K562 (cell line): ENCODE data around the gene DIPK1B.

Source experiments
- BRF1 ChIP-seq: IDR thresholded peaks from 3 replicates; pipeline ENCODE4 v1.6.1; 2011; ENCODE audit warnings: borderline replicate concordance, mild to moderate bottlenecking; ENCODE audit not compliant: insufficient read length; ENCODE audit errors: extremely low read depth
- EZH2 ChIP-seq: IDR thresholded peaks from 2 replicates; pipeline ENCODE4 v1.6.1; 2012; ENCODE audit warnings: low read depth, mild to moderate bottlenecking, inconsistent platforms, low read length, borderline replicate concordance
- GTF2F1 ChIP-seq: IDR thresholded peaks from 2 replicates; pipeline ENCODE4 v1.6.1; 2011; ENCODE audit warnings: low read depth, low read length, improper control_type of control experiment
- POLR2A ChIP-seq: fragments of 450-650 bp; conservative IDR thresholded peaks from 2 replicates; pipeline ENCODE4 v1.6.1; 2016
- POLR2B ChIP-seq: fragments of 450-650 bp; IDR thresholded peaks from 2 replicates; pipeline ENCODE4 v1.6.1; 2018; ENCODE audit warnings: low read depth; ENCODE audit not compliant: partially characterized antibody
- RAD51 ChIP-seq: fragments of 450-650 bp; IDR thresholded peaks from 2 replicates; pipeline ENCODE4 v1.7.1; 2016; ENCODE audit warnings: low read depth, mild to moderate bottlenecking, borderline replicate concordance
- SMAD3 ChIP-seq: fragments of 450-650 bp; formaldehyde crosslinking; conservative IDR thresholded peaks from 2 replicates; pipeline ENCODE4 v1.4.0; 2020; ENCODE audit warnings: mild to moderate bottlenecking
- SMARCE1 ChIP-seq: fragments of 450-650 bp; IDR thresholded peaks from 2 replicates; pipeline ENCODE4 v1.7.1; 2016; ENCODE audit warnings: mild to moderate bottlenecking
- TCF7L2 ChIP-seq: fragments of 150-350 bp; IDR thresholded peaks from 2 replicates; pipeline ENCODE4 v1.6.1; 2016; ENCODE audit warnings: low read depth, mild to moderate bottlenecking, low read length, moderate library complexity
- TF ChIP-seq, protein P1 (sequence below): fragments of 200-800 bp; sonication (Bioruptor generic); IDR thresholded peaks from 2 replicates; pipeline ENCODE4 v1.6.1; 2017; ENCODE audit warnings: missing genetic modification characterization, missing compliant biosample characterization
- TF ChIP-seq, protein P2 (sequence below): sonication (generic); formaldehyde crosslinking; IDR thresholded peaks from 2 replicates; pipeline ENCODE4 v1.8.0; 2022; ENCODE audit warnings: mild to moderate bottlenecking, missing genetic modification reagents

DNA sequence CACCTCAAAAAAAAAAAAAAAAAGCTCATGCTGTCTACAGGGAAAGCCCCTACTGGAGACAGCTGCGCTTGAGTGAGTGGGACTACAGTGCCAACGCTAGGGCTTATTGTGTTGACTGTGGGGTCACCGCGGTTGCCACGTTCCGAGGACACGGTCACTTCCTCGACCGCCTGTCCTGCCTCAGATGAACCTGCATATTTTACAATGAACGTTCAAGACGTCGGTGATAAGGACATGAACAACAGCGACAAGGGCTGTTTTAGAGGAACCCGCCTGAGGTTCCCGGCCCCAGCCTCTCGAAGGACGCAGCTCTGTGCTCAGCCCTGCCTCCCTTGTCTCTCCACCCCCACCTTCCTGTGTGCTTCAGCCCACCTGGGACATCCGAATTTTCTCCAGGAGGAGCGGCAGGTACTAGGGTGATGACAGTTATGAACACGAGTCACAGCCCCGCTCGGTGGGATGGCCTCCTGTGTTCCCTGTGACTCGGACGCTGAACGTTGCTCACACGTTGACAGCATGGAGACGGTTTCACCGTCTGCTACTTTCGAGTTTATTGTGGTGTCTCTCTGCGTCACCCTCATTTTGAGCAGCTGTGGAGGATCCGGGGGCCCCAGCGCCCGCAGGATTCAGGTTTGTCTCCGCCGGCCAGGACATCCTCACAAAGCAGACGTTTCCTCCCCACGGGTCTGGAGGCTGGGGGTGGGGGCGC, 11.3 kb upstream of the DIPK1B start:
- TF ChIP-seq GTF2F1 (no peak), SMAD3 (CRISPR knock-in tag) (no peak), EZH2 (no peak), POLR2B (no peak), SMARCE1 (no peak), BRF1 (no peak), RAD51 (no peak), POLR2A (no peak), TCF7L2 (no peak)
- TF ChIP-seq, protein P1, sequence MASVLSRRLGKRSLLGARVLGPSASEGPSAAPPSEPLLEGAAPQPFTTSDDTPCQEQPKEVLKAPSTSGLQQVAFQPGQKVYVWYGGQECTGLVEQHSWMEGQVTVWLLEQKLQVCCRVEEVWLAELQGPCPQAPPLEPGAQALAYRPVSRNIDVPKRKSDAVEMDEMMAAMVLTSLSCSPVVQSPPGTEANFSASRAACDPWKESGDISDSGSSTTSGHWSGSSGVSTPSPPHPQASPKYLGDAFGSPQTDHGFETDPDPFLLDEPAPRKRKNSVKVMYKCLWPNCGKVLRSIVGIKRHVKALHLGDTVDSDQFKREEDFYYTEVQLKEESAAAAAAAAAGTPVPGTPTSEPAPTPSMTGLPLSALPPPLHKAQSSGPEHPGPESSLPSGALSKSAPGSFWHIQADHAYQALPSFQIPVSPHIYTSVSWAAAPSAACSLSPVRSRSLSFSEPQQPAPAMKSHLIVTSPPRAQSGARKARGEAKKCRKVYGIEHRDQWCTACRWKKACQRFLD (CRISPR knock-in tag): no peak
- TF ChIP-seq, protein P2, sequence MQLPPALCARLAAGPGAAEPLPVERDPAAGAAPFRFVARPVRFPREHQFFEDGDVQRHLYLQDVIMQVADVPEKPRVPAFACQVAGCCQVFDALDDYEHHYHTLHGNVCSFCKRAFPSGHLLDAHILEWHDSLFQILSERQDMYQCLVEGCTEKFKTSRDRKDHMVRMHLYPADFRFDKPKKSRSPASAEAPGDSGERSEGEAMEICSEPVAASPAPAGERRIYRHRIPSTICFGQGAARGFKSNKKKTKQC (CRISPR knock-in tag): no peak
